Neural cell (in vitro differentiated cells): ENCODE results near the gene EP400. TPM values are rescaled to one million over a fixed set of nuclear protein-coding genes. Genes with fewer than 3 reads are reported as not detected.

Experiments
- H2AFZ ChIP-seq: fragments of 200-600, 300-800 bp; sonication (generic), shearing (Covaris generic); 2 replicates; pipeline ENCODE4 v1.6.0; 2014; ENCODE audit warnings: low read depth, mild to moderate bottlenecking, antibody characterized with exemption, low read length, moderate library complexity
- H3F3A ChIP-seq: fragments of 200-600 bp; shearing (Covaris generic); 2 replicates; pipeline ENCODE4 v1.6.1; 2016; ENCODE audit warnings: mild to moderate bottlenecking, moderate library complexity, mixed read lengths, antibody characterized with exemption, low read length; ENCODE audit not compliant: insufficient read depth, poor library complexity, severe bottlenecking
- H3K27ac ChIP-seq: fragments of 200-600, 300-800 bp; sonication (generic), shearing (Covaris generic); 2 replicates; pipeline ENCODE4 v1.5.1; 2014; ENCODE audit warnings: mild to moderate bottlenecking, low read length, moderate library complexity
- H3K27me3 ChIP-seq: fragments of 300-800, 200-600 bp; sonication (generic), shearing (Covaris generic); 2 replicates; pipeline ENCODE4 v1.6.0; 2014; ENCODE audit warnings: mild to moderate bottlenecking, low read depth, low read length, moderate library complexity; ENCODE audit not compliant: insufficient read depth
- H3K36me3 ChIP-seq: fragments of 300-800, 200-600 bp; sonication (generic), shearing (Covaris generic); 2 replicates; pipeline ENCODE4 v1.5.1; 2014; ENCODE audit warnings: mild to moderate bottlenecking, antibody characterized with exemption, low read length, moderate library complexity; ENCODE audit not compliant: insufficient read depth
- H3K4me2 ChIP-seq: fragments of 300-800, 200-600 bp; sonication (generic), shearing (Covaris generic); 2 replicates; pipeline ENCODE4 v1.6.0; 2014; ENCODE audit warnings: mild to moderate bottlenecking, low read length
- H3K4me3 ChIP-seq: fragments of 300-800, 200-600 bp; sonication (generic), shearing (Covaris generic); 2 replicates; pipeline ENCODE4 v1.5.1; 2014; ENCODE audit warnings: mild to moderate bottlenecking, low read length, moderate library complexity
- H3K79me2 ChIP-seq: fragments of 200-600 bp; shearing (Covaris generic); replicated peaks from 2 replicates; pipeline ENCODE4 v1.6.0; 2014; ENCODE audit warnings: mild to moderate bottlenecking, low read length, moderate library complexity; ENCODE audit not compliant: insufficient read depth
- H3K9ac ChIP-seq: fragments of 300-800, 200-600 bp; sonication (generic), shearing (Covaris generic); 2 replicates; pipeline ENCODE4 v1.6.1; 2016; ENCODE audit warnings: mild to moderate bottlenecking, low read length, mixed read lengths
- H3K9me2 ChIP-seq: fragments of 200-600 bp; shearing (Covaris generic); 2 replicates; pipeline ENCODE4 v1.6.1; 2016; ENCODE audit warnings: mild to moderate bottlenecking, low read length, mixed read lengths; ENCODE audit not compliant: insufficient read depth
- H3K9me3 ChIP-seq: fragments of 200-600, 300-800 bp; sonication (generic), shearing (Covaris generic); 2 replicates; pipeline ENCODE4 v1.6.1; 2016; ENCODE audit warnings: mild to moderate bottlenecking, mixed run types, low read length, moderate library complexity, mixed read lengths
- H4K20me1 ChIP-seq: fragments of 200-600 bp; shearing (Covaris generic); 2 replicates; pipeline ENCODE4 v1.6.1; 2016; ENCODE audit warnings: mild to moderate bottlenecking, mixed run types; ENCODE audit not compliant: insufficient read depth
- EP300 ChIP-seq: fragments of 450-650 bp; conservative IDR thresholded peaks from 2 replicates; pipeline ENCODE4 v1.6.1; 2014; ENCODE audit warnings: antibody characterized with exemption, mild to moderate bottlenecking, moderate library complexity; ENCODE audit not compliant: poor library complexity, severe bottlenecking
- EZH2 ChIP-seq: fragments of 200-600, 300-800 bp; shearing (Covaris generic), sonication (generic); IDR thresholded peaks from 2 replicates; pipeline ENCODE4 v1.6.1; 2014; ENCODE audit warnings: antibody characterized with exemption, low read length, borderline replicate concordance, mild to moderate bottlenecking; ENCODE audit not compliant: insufficient read depth, poor library complexity, severe bottlenecking
- MXI1 ChIP-seq: fragments of 450-650 bp; conservative IDR thresholded peaks from 2 replicates; pipeline ENCODE4 v1.6.1; 2014; ENCODE audit warnings: antibody characterized with exemption, mild to moderate bottlenecking; ENCODE audit not compliant: poor library complexity, severe bottlenecking
- RAD21 ChIP-seq: fragments of 450-650 bp; conservative IDR thresholded peaks from 2 replicates; pipeline ENCODE4 v1.6.1; 2014; ENCODE audit warnings: antibody characterized with exemption, mild to moderate bottlenecking, moderate library complexity
- REST ChIP-seq: IDR thresholded peaks from 2 replicates; pipeline ENCODE4 v1.6.1; 2012; ENCODE audit warnings: borderline replicate concordance
- TAF1 ChIP-seq: IDR thresholded peaks from 2 replicates; pipeline ENCODE4 v1.6.1; 2012; ENCODE audit warnings: low read depth
- polyA plus RNA-seq: library from polyadenylated mRNA; depleted of rRNA; stranded (reverse); fragments of >200 nt; gene quantifications from 2 replicates; pipeline ENCODE4 v1.2.3, GENCODE V29; 2014

The EP400 gene
- polyA plus RNA-seq, 1 donor from 2014 or later: 19.4 TPM

- Histone ChIP-seq H3F3A (no peaks in the 10 kb centered on the region), H3K9me2 (no peaks in the 10 kb centered on the region), H3K9ac (no peak overlapping the region), H3K27me3 (no peaks in the 10 kb centered on the region), H3K9me3 (no peaks in the 10 kb centered on the region), H4K20me1 (peaks cover 18% of the 10 kb centered on the region), H3K79me2 (peaks cover 44% of the 10 kb centered on the region), H3K4me2 (no peak overlapping the region), H3K27ac (no peak overlapping the region), H2AFZ (no peak overlapping the region), H3K36me3 (no peaks in the 10 kb centered on the region), H3K4me3 (no peak overlapping the region)
- TF ChIP-seq MXI1 (no peak), EP300 (no peak), EZH2 (no peak)
Measured at GRCh38 chr12:131903270-131904255, 46.2 kb upstream of the EP400 start.

- no peak overlapping the region for H3K4me2 ChIP-seq
- no peaks in the 10 kb centered on the region for H3K27me3 ChIP-seq
- H3K79me2 ChIP-seq: peaks cover 40% of the 10 kb centered on the region
- H3K9me2 ChIP-seq: no peaks in the 10 kb centered on the region
- H3K27ac ChIP-seq: no peak overlapping the region
- H3F3A ChIP-seq: no peaks in the 10 kb centered on the region
- H2AFZ ChIP-seq: no peak overlapping the region
- peaks cover 18% of the 10 kb centered on the region for H4K20me1 ChIP-seq
- H3K9ac ChIP-seq: no peak overlapping the region
- H3K4me3 ChIP-seq: no peak overlapping the region
- no peaks in the 10 kb centered on the region for H3K9me3 ChIP-seq
- H3K36me3 ChIP-seq: no peaks in the 10 kb centered on the region
- no peak for TF ChIP-seq TAF1
Measured at GRCh38 chr12:131904346-131904745, 45.4 kb upstream of the EP400 start.

GRCh38 chr12:131905081-131905629 is 44.6 kb upstream of the EP400 start:
- peaks cover 35% of the 10 kb centered on the region for H3K79me2 ChIP-seq
- peaks cover 18% of the 10 kb centered on the region for H4K20me1 ChIP-seq
- no peaks in the 10 kb centered on the region for H3K9me3 ChIP-seq
- TF ChIP-seq REST (no peak), MXI1 (no peak), EP300 (no peak), RAD21 (no peak)
- no peak overlapping the region for H3K4me2 ChIP-seq
- no peak overlapping the region for H3K27ac ChIP-seq
- H3K27me3 ChIP-seq: no peaks in the 10 kb centered on the region
- no peaks in the 10 kb centered on the region for H3K36me3 ChIP-seq
- H2AFZ ChIP-seq: no peak overlapping the region
- H3K9ac ChIP-seq: no peak overlapping the region
- H3K4me3 ChIP-seq: no peak overlapping the region
- no peaks in the 10 kb centered on the region for H3F3A ChIP-seq
- no peaks in the 10 kb centered on the region for H3K9me2 ChIP-seq
